A673 (cell line): ENCODE results near the gene CIZ1.

Experiments
- EZH2 ChIP-seq: fragments of 200-600 bp; sonication (generic); IDR thresholded peaks from 2 replicates; pipeline ENCODE4 v1.6.1; 2017; ENCODE audit warnings: borderline replicate concordance, low read depth, mild to moderate bottlenecking, mixed read lengths, antibody characterized with exemption, low read length; ENCODE audit not compliant: poor library complexity, severe bottlenecking
- TF ChIP-seq, protein P1 (sequence below): fragments of 300-800, 200-600 bp; sonication (generic); conservative IDR thresholded peaks from 2 replicates; pipeline ENCODE4 v1.5.1; 2017; ENCODE audit warnings: low read depth, mild to moderate bottlenecking, antibody characterized with exemption, low read length, moderate library complexity, mixed read lengths

GRCh38 chr9:128218518-128219389, 27.4 kb upstream of the CIZ1 start:
- TF ChIP-seq, protein P1, sequence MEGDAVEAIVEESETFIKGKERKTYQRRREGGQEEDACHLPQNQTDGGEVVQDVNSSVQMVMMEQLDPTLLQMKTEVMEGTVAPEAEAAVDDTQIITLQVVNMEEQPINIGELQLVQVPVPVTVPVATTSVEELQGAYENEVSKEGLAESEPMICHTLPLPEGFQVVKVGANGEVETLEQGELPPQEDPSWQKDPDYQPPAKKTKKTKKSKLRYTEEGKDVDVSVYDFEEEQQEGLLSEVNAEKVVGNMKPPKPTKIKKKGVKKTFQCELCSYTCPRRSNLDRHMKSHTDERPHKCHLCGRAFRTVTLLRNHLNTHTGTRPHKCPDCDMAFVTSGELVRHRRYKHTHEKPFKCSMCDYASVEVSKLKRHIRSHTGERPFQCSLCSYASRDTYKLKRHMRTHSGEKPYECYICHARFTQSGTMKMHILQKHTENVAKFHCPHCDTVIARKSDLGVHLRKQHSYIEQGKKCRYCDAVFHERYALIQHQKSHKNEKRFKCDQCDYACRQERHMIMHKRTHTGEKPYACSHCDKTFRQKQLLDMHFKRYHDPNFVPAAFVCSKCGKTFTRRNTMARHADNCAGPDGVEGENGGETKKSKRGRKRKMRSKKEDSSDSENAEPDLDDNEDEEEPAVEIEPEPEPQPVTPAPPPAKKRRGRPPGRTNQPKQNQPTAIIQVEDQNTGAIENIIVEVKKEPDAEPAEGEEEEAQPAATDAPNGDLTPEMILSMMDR, result no peak
- TF ChIP-seq EZH2, result no peak
